Measurements from ENCODE around the gene NFASC. TPM values are rescaled to one million over a fixed set of nuclear protein-coding genes. Genes with fewer than 3 reads are reported as not detected.

The NFASC gene
- total RNA-seq, 1 donor = 36.9 TPM

DNA sequence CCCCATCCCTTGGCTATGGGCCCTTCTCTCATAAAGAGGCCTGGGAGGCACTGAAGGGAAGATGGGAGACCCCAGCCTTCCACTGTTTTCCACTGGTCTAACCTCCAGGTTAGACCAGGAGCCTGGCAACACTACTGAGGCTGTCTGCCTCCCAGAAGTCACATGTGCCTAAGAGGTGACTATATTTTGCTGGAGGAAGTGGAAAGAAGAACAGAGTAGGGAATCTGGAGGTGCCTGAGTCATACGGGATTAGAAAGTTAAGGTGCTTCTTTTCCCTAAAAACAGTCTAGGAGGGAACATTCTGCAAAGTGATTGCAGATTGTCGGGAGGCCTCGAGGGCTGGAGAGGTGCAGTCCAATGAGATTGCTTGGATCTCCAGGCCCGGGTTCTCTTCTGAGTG, 4.6 kb downstream of the NFASC start:
- peaks cover 56% of the 10 kb centered on the region for H4K20me1 ChIP-seq (ENCODE audit: insufficient read depth, low read length)
- no peak overlapping the region for H2AFZ ChIP-seq (ENCODE audit: low read length)
- H3K79me2 ChIP-seq (ENCODE audit: insufficient read depth, low read length) = peaks cover 20% of the 10 kb centered on the region
- H3K27me3 ChIP-seq (ENCODE audit: insufficient read depth, low read length) = no peaks in the 10 kb centered on the region
- H3K4me1 ChIP-seq (ENCODE audit: insufficient read depth, low read length) = peaks cover 26% of the 10 kb centered on the region
- no peaks in the 10 kb centered on the region for H3K9me3 ChIP-seq (ENCODE audit: low read depth, low read length)
- no peak overlapping the region for H3K4me2 ChIP-seq (ENCODE audit: insufficient read depth, low read length)
- DNase-seq (ENCODE audit: insufficient read length, low spot score, missing footprints) = no peak
- no peak for TF ChIP-seq CTCF (IDR thresholded peaks at IDR 0.05; ENCODE audit: extremely low read depth, low read depth, low read length)
- no peak overlapping the region for H3K27ac ChIP-seq (ENCODE audit: low read depth, low read length)
- no peaks in the 10 kb centered on the region for H3K36me3 ChIP-seq (ENCODE audit: insufficient read depth, low read length)
- H3K4me3 ChIP-seq (ENCODE audit: insufficient read depth, low read length) = no peak overlapping the region

GRCh38 chr1:204878621-204879234, 8.1 kb downstream of the NFASC start:
- no peak for TF ChIP-seq CTCF (IDR thresholded peaks at IDR 0.05; ENCODE audit: extremely low read depth, low read depth, low read length)
- peaks cover 20% of the 10 kb centered on the region for H3K79me2 ChIP-seq (ENCODE audit: insufficient read depth, low read length)
- H3K9me3 ChIP-seq (ENCODE audit: low read depth, low read length) = no peaks in the 10 kb centered on the region

GRCh38 chr1:204879351-204879750, 8.7 kb downstream of the NFASC start:
- H2AFZ ChIP-seq (ENCODE audit: low read length) = no peak overlapping the region
- H4K20me1 ChIP-seq (ENCODE audit: insufficient read depth, low read length) = peaks cover 17% of the 10 kb centered on the region
- H3K36me3 ChIP-seq (ENCODE audit: insufficient read depth, low read length) = no peaks in the 10 kb centered on the region
- TF ChIP-seq CTCF (IDR thresholded peaks at IDR 0.05; ENCODE audit: extremely low read depth, low read depth, low read length) = no peak
- H3K4me3 ChIP-seq (ENCODE audit: insufficient read depth, low read length) = no peak overlapping the region
- peaks cover 9% of the 10 kb centered on the region for H3K4me1 ChIP-seq (ENCODE audit: insufficient read depth, low read length)
- no peaks in the 10 kb centered on the region for H3K9me3 ChIP-seq (ENCODE audit: low read depth, low read length)
- no peak overlapping the region for H3K4me2 ChIP-seq (ENCODE audit: insufficient read depth, low read length)
- DNase-seq (ENCODE audit: insufficient read length, low spot score, missing footprints) = no peak
- no peaks in the 10 kb centered on the region for H3K27me3 ChIP-seq (ENCODE audit: insufficient read depth, low read length)
- peaks cover 25% of the 10 kb centered on the region for H3K79me2 ChIP-seq (ENCODE audit: insufficient read depth, low read length)
- H3K27ac ChIP-seq (ENCODE audit: low read depth, low read length) = no peak overlapping the region

More at GRCh38 chr1:204878621-204879234, 8.1 kb downstream of the NFASC start:
- Histone ChIP-seq H3K36me3 (ENCODE audit: insufficient read depth, low read length) (no peaks in the 10 kb centered on the region), H3K27me3 (ENCODE audit: insufficient read depth, low read length) (no peaks in the 10 kb centered on the region), H3K4me3 (ENCODE audit: insufficient read depth, low read length) (no peak overlapping the region), H2AFZ (ENCODE audit: low read length) (no peak overlapping the region), H3K4me2 (ENCODE audit: insufficient read depth, low read length) (no peak overlapping the region), H4K20me1 (ENCODE audit: insufficient read depth, low read length) (peaks cover 23% of the 10 kb centered on the region), H3K4me1 (ENCODE audit: insufficient read depth, low read length) (peaks cover 9% of the 10 kb centered on the region), H3K27ac (ENCODE audit: low read depth, low read length) (no peak overlapping the region)
- DNase-seq (ENCODE audit: insufficient read length, low spot score, missing footprints) = no peak

DNA sequence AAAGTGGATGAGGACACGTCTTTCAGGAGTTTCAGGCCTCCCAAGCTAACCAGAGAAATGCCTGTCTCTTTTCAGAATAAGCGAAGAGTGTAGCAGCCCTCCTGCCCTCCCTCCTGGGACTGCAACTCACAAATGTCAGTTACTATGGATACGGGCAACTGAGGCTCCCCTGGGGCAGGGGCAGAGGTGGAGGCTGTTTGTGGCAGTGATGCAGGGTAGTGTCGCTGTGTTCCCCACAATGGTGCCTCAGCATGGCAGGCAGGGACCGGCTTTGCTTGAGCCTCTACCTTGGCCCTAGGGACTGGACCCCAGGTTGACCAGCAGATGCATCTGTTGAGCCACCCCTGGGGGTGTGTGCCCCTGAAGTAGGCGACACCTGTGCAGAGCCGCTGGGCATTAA, 10.2 kb downstream of the NFASC start:
- TF ChIP-seq CTCF (IDR thresholded peaks at IDR 0.05; ENCODE audit: extremely low read depth, low read depth, low read length) = no peak
- Histone ChIP-seq H3K27me3 (ENCODE audit: insufficient read depth, low read length) (no peaks in the 10 kb centered on the region), H3K9me3 (ENCODE audit: low read depth, low read length) (no peaks in the 10 kb centered on the region), H3K27ac (ENCODE audit: low read depth, low read length) (no peak overlapping the region), H3K4me1 (ENCODE audit: insufficient read depth, low read length) (peaks cover 22% of the 10 kb centered on the region), H3K79me2 (ENCODE audit: insufficient read depth, low read length) (peaks cover 16% of the 10 kb centered on the region), H2AFZ (ENCODE audit: low read length) (no peak overlapping the region), H3K4me3 (ENCODE audit: insufficient read depth, low read length) (no peak overlapping the region), H3K36me3 (ENCODE audit: insufficient read depth, low read length) (no peaks in the 10 kb centered on the region), H3K4me2 (ENCODE audit: insufficient read depth, low read length) (no peak overlapping the region), H4K20me1 (ENCODE audit: insufficient read depth, low read length) (peaks cover 11% of the 10 kb centered on the region)
- DNase-seq (ENCODE audit: insufficient read length, low spot score, missing footprints) = no peak

Measured in osteoblast (primary cell).